ENCODE data around the gene SPDYE4. TPM values are rescaled to one million over a fixed set of nuclear protein-coding genes. Genes with fewer than 3 reads are reported as not detected.

The SPDYE4 gene
- polyA plus RNA-seq, 1 of the 3 experiments (the other 2 are of a cell fraction), result not detected

DNA sequence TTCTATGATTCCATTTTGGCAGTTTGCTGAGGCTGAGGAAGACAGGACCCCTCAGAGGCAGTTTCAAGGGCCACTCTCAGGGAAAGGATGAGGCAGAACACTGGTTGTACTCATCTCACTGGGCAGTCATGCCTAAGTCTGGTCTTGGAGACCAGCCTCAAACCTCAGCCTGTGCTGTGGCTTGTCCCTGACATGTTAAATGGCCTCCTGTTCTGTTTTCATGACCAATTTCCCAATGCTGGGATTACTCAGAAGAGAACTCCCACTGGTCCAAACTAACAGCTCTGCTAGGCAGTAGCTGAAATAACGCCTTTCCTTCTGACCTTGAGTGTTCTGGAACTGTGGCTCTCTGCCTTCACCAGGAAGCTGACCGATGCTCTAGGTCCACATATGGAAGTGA lies 8.4 kb upstream of the SPDYE4 start:
- Histone ChIP-seq H2AFZ (ENCODE audit: low read depth) (no peak overlapping the region), H3K27me3 (ENCODE audit: insufficient read depth) (peaks cover 19% of the 10 kb centered on the region; the same call in 1 of the 2 replicates), H3K4me2 (no peak overlapping the region), H3K9me3 (no peaks in the 10 kb centered on the region), H3K27ac (ENCODE audit: low read depth in 2 of 2, low read length in 1 of 2) (no peak overlapping the region), H3K9me2 (no peaks in the 10 kb centered on the region), H3K9ac (no peak overlapping the region), H3K4me3 (ENCODE audit: low read depth in 2 of 2, low read length in 1 of 2) (no peak overlapping the region), H3K4me1 (ENCODE audit: control insufficient read depth in 1 of 2, insufficient read depth in 2 of 2, low read depth in 1 of 2, low read length in 1 of 2) (no peaks in the 10 kb centered on the region), H3F3A (replicated peaks; ENCODE audit: insufficient read depth) (no peaks in the 10 kb centered on the region), H3K36me3 (replicated peaks in 1 of 2; ENCODE audit: control insufficient read depth in 1 of 2, insufficient read depth in 2 of 2, low read length in 1 of 2) (no peaks in the 10 kb centered on the region), H3K79me2 (ENCODE audit: insufficient read depth) (no peaks in the 10 kb centered on the region), H4K20me1 (ENCODE audit: insufficient read depth) (no peaks in the 10 kb centered on the region)
- no peak for DNase-seq
- 22% methylated on average over 2 of the region's 2 CpGs for whole genome bisulfite sequencing (ENCODE audit: low lambda C conversion rate)
- POLR2A ChIA-PET, result no interaction called here
- CTCF ChIA-PET, result interaction anchor here (0.8 to 1.7 kb wide), 3 partner anchors 16 to 21 kb away, joined by 3 to 8 read pairs (median 5); no protein-coding TSS in a partner anchor
- TF ChIP-seq RFX5 (IDR thresholded peaks at IDR 0.05; ENCODE audit: low read length), result no peak
- no peak for TF ChIP-seq FOXM1 (IDR thresholded peaks at IDR 0.05; ENCODE audit: low read depth)
- TF ChIP-seq RCOR1 (IDR thresholded peaks at IDR 0.05; ENCODE audit: low read length), result no peak
- no peak for TF ChIP-seq TEAD4 (IDR thresholded peaks at IDR 0.05; ENCODE audit: borderline replicate concordance, insufficient read depth)
- TF ChIP-seq, protein P1, sequence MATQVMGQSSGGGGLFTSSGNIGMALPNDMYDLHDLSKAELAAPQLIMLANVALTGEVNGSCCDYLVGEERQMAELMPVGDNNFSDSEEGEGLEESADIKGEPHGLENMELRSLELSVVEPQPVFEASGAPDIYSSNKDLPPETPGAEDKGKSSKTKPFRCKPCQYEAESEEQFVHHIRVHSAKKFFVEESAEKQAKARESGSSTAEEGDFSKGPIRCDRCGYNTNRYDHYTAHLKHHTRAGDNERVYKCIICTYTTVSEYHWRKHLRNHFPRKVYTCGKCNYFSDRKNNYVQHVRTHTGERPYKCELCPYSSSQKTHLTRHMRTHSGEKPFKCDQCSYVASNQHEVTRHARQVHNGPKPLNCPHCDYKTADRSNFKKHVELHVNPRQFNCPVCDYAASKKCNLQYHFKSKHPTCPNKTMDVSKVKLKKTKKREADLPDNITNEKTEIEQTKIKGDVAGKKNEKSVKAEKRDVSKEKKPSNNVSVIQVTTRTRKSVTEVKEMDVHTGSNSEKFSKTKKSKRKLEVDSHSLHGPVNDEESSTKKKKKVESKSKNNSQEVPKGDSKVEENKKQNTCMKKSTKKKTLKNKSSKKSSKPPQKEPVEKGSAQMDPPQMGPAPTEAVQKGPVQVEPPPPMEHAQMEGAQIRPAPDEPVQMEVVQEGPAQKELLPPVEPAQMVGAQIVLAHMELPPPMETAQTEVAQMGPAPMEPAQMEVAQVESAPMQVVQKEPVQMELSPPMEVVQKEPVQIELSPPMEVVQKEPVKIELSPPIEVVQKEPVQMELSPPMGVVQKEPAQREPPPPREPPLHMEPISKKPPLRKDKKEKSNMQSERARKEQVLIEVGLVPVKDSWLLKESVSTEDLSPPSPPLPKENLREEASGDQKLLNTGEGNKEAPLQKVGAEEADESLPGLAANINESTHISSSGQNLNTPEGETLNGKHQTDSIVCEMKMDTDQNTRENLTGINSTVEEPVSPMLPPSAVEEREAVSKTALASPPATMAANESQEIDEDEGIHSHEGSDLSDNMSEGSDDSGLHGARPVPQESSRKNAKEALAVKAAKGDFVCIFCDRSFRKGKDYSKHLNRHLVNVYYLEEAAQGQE (IDR thresholded peaks at IDR 0.05; ENCODE audit: low read depth, low read length), result no peak
- no peak for TF ChIP-seq NRF1 (IDR thresholded peaks at IDR 0.05; ENCODE audit: low read depth, low read length)
- TF ChIP-seq, protein P2, sequence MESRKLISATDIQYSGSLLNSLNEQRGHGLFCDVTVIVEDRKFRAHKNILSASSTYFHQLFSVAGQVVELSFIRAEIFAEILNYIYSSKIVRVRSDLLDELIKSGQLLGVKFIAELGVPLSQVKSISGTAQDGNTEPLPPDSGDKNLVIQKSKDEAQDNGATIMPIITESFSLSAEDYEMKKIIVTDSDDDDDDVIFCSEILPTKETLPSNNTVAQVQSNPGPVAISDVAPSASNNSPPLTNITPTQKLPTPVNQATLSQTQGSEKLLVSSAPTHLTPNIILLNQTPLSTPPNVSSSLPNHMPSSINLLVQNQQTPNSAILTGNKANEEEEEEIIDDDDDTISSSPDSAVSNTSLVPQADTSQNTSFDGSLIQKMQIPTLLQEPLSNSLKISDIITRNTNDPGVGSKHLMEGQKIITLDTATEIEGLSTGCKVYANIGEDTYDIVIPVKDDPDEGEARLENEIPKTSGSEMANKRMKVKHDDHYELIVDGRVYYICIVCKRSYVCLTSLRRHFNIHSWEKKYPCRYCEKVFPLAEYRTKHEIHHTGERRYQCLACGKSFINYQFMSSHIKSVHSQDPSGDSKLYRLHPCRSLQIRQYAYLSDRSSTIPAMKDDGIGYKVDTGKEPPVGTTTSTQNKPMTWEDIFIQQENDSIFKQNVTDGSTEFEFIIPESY (IDR thresholded peaks at IDR 0.05; ENCODE audit: borderline replicate concordance, low read depth), result no peak
- TF ChIP-seq ELF1 (IDR thresholded peaks at IDR 0.05), result no peak
- TF ChIP-seq CHD2 (IDR thresholded peaks at IDR 0.05; ENCODE audit: low read length, partially characterized antibody), result no peak

DNA sequence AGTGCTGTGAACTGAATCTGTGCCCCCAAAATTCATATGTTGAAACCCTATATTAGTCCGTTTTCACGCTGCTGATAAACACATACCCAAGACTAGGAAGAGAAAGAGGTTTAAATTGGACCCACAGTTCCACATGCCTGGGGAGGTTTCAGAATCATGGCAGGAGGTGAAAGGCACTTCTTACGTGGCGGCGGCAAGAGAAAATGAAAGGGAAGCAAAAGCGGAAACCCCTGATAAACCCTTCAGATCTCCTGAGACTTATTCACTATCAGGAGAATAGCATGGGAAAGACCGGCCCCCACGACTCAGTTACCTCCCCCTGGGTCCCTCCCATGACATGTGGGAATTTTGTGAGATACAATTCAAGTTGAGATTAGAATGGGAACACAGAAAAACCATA lies 3.7 kb upstream of the SPDYE4 start:
- Histone ChIP-seq H3K36me3 (replicated peaks in 1 of 2; ENCODE audit: control insufficient read depth in 1 of 2, insufficient read depth in 2 of 2, low read length in 1 of 2) (no peaks in the 10 kb centered on the region), H2AFZ (ENCODE audit: low read depth) (no peak overlapping the region), H3K9ac (no peak overlapping the region), H3K4me1 (ENCODE audit: control insufficient read depth in 1 of 2, insufficient read depth in 2 of 2, low read depth in 1 of 2, low read length in 1 of 2) (no peaks in the 10 kb centered on the region), H3K79me2 (ENCODE audit: insufficient read depth) (no peaks in the 10 kb centered on the region), H3K4me3 (ENCODE audit: low read depth in 2 of 2, low read length in 1 of 2) (no peak overlapping the region), H3K27me3 (ENCODE audit: insufficient read depth) (peaks cover 38% of the 10 kb centered on the region), H3K9me3 (no peaks in the 10 kb centered on the region), H3K9me2 (no peaks in the 10 kb centered on the region), H3K4me2 (no peak overlapping the region), H3F3A (replicated peaks; ENCODE audit: insufficient read depth) (no peaks in the 10 kb centered on the region), H3K27ac (ENCODE audit: low read depth in 2 of 2, low read length in 1 of 2) (no peak overlapping the region), H4K20me1 (ENCODE audit: insufficient read depth) (no peaks in the 10 kb centered on the region)
- WGBS (ENCODE audit: low lambda C conversion rate), result 36% methylated on average over 8 of the region's 8 CpGs
- TF ChIP-seq TEAD4 (IDR thresholded peaks at IDR 0.05; ENCODE audit: borderline replicate concordance, insufficient read depth), result no peak
- no peak for TF ChIP-seq MAX (IDR thresholded peaks at IDR 0.05; ENCODE audit: low read depth)
- no peak for TF ChIP-seq TCF12 (IDR thresholded peaks at IDR 0.05)
- TF ChIP-seq MEF2A (IDR thresholded peaks at IDR 0.05; ENCODE audit: borderline replicate concordance, low read depth), result no peak
- TF ChIP-seq NRF1 (IDR thresholded peaks at IDR 0.05; ENCODE audit: low read depth, low read length), result no peak
- TF ChIP-seq CHD2 (IDR thresholded peaks at IDR 0.05; ENCODE audit: low read length, partially characterized antibody), result no peak
- DNase-seq, result no peak
- CTCF ChIA-PET, result interaction anchor here (2.6 to 3.9 kb wide), 2 partner anchors 15 to 24 kb away, joined by 8 to 14 read pairs; no protein-coding TSS in a partner anchor
- POLR2A ChIA-PET, result no interaction called here
